GM12878 (cell line): Measurements from ENCODE around the gene PLEKHH2. TPM values are rescaled to one million over a fixed set of nuclear protein-coding genes. Genes with fewer than 3 reads are reported as not detected.

ENCODE experiments used
- ATAC-seq: fragments of 200-7000 bp; cut with Tn5 transposase; 3 replicates; pipeline ENCODE4 v1.9.1; 2020; ENCODE audit warnings: mild to moderate bottlenecking, moderate library complexity
- BruUV-seq: library from RNA; stranded (reverse); fragments of 400-500 nt; replicated peaks from 2 replicates; lab custom pipeline; 2021; lab: Mats Ljungman, UMichigan
- CTCF ChIA-PET: fragments of 300-600 bp; sonication (Branson Sonifier 250); formaldehyde crosslinking; extraction: SDS; loops from one replicate; lab custom pipeline; 2021; ENCODE audit warnings: inconsistent platforms; lab: Yijun Ruan, JAX
- POLR2A ChIA-PET: fragments of 350-600 bp; formaldehyde crosslinking; extraction: SDS; loops from one replicate; lab custom pipeline; 2021; ENCODE audit warnings: inconsistent platforms; lab: Charles Lee
- RAD21 ChIA-PET: fragments of 300-600 bp; sonication (Branson Sonifier 250); formaldehyde crosslinking; loops from one replicate; lab custom pipeline; 2023; ENCODE audit warnings: antibody characterized with exemption; ENCODE audit not compliant: unreplicated experiment; lab: Charles Lee
- SMC1A ChIA-PET: fragments of 300-600 bp; sonication (Branson Sonifier 250); formaldehyde crosslinking; loops from one replicate; lab custom pipeline; 2023; ENCODE audit not compliant: unreplicated experiment, uncharacterized antibody; lab: Charles Lee
- DNase-seq: peaks from one replicate; pipeline ENCODE4 v3.0.0-alpha.2; 2011; ENCODE audit warnings: low read depth, low spot score
- FAIRE-seq: peaks from 3 replicates; lab custom pipeline; 2011; peaks lifted over from hg19 to GRCh38; lab: Jason Lieb, UNC
- H2AFZ ChIP-seq: 2 replicates; pipeline ENCODE4 v1.6.0; 2011; ENCODE audit warnings: low read depth, low read length, control low read depth; ENCODE audit not compliant: control insufficient read depth
- H3K27ac ChIP-seq: 2 replicates; pipeline ENCODE4 v1.5.1; 2011; ENCODE audit warnings: control low read depth; ENCODE audit not compliant: control insufficient read depth, insufficient read depth
- H3K27me3 ChIP-seq, 2 experiments: replicated peaks in 1 of 2; 2 replicates each; pipeline versions ENCODE4 v1.6.0 to v1.6.1; 2011; ENCODE audit warnings: low read length in 1 of 2; ENCODE audit not compliant: control insufficient read depth in 2 of 2, insufficient read depth in 2 of 2
- H3K36me3 ChIP-seq, 2 experiments: 2 replicates each; pipeline ENCODE4 v1.5.1; 2011; ENCODE audit warnings: low read length in 1 of 2; ENCODE audit not compliant: control insufficient read depth in 2 of 2, insufficient read depth in 2 of 2
- H3K4me1 ChIP-seq: 2 replicates; pipeline ENCODE4 v1.6.1; 2011; ENCODE audit warnings: mild to moderate bottlenecking, low read length, moderate library complexity, mixed read lengths; ENCODE audit not compliant: control insufficient read depth, insufficient read depth
- H3K4me2 ChIP-seq: 2 replicates; pipeline ENCODE4 v1.6.0; 2011; ENCODE audit warnings: control low read depth; ENCODE audit not compliant: control insufficient read depth, insufficient read depth
- H3K4me3 ChIP-seq: fragments of 200-600 bp; sonication (generic); 2 replicates; pipeline ENCODE4 v1.5.1; 2016
- H3K79me2 ChIP-seq: 2 replicates; pipeline ENCODE4 v1.6.0; 2011; ENCODE audit warnings: low read length; ENCODE audit not compliant: control insufficient read depth, insufficient read depth
- H3K9ac ChIP-seq: 2 replicates; pipeline ENCODE4 v1.8.0; 2011; ENCODE audit warnings: low read length, control low read depth, mixed read lengths; ENCODE audit not compliant: control insufficient read depth, insufficient read depth
- H3K9me3 ChIP-seq: replicated peaks from 3 replicates; pipeline ENCODE4 v1.5.1; 2011; ENCODE audit warnings: mild to moderate bottlenecking, low read length; ENCODE audit not compliant: control insufficient read depth, insufficient read depth
- H4K20me1 ChIP-seq: 2 replicates; pipeline ENCODE4 v1.6.0; 2011; ENCODE audit not compliant: control insufficient read depth, insufficient read depth
- BMI1 ChIP-seq: fragments of 450-650 bp; IDR thresholded peaks from 2 replicates; pipeline ENCODE4 v1.6.1; 2016; ENCODE audit warnings: mild to moderate bottlenecking, moderate library complexity, borderline replicate concordance
- BRCA1 ChIP-seq: IDR thresholded peaks from 2 replicates; pipeline ENCODE4 v1.6.1; 2011; ENCODE audit warnings: low read depth, low read length, improper control_type of control experiment
- CHD1 ChIP-seq: IDR thresholded peaks from 2 replicates; pipeline ENCODE4 v1.6.1; 2012; ENCODE audit warnings: low read depth, low read length, improper control_type of control experiment
- EGR1 ChIP-seq, 2 experiments: IDR thresholded peaks; 1 replicate in 1 of 2; 2 replicates in 1 of 2; pipeline ENCODE4 v1.6.1; 2011 to 2012; ENCODE audit warnings: low read depth in 2 of 2, low read length in 2 of 2, borderline replicate concordance in 1 of 2, mild to moderate bottlenecking in 1 of 2, moderate library complexity in 1 of 2
- EP300 ChIP-seq, 2 experiments: fragments of 150-350 bp in 1 of 2; IDR thresholded peaks; 2 replicates each; pipeline ENCODE4 v1.6.1; 2011 to 2012; ENCODE audit warnings: low read depth in 2 of 2, low read length in 2 of 2, borderline replicate concordance in 1 of 2, improper control_type of control experiment in 1 of 2, inconsistent platforms in 1 of 2; ENCODE audit not compliant: control insufficient read depth in 1 of 2
- HDAC2 ChIP-seq: fragments of 200-600 bp; sonication (generic); IDR thresholded peaks from 2 replicates; pipeline ENCODE4 v1.6.1; 2017
- IRF4 ChIP-seq: IDR thresholded peaks from 2 replicates; pipeline ENCODE4 v1.6.1; 2011; ENCODE audit warnings: low read depth, low read length
- NBN ChIP-seq: fragments of 450-650 bp; IDR thresholded peaks from 2 replicates; pipeline ENCODE4 v1.6.1; 2016
- NFYA ChIP-seq: IDR thresholded peaks from 2 replicates; pipeline ENCODE4 v1.6.1; 2011; ENCODE audit warnings: low read depth, mild to moderate bottlenecking, low read length, improper control_type of control experiment, borderline replicate concordance
- RAD51 ChIP-seq: fragments of 450-650 bp; IDR thresholded peaks from 2 replicates; pipeline ENCODE4 v1.6.1; 2016; ENCODE audit warnings: moderate library complexity, mild to moderate bottlenecking, inconsistent platforms
- SIX5 ChIP-seq: IDR thresholded peaks from 2 replicates; pipeline ENCODE4 v1.6.1; 2011; ENCODE audit warnings: mild to moderate bottlenecking, low read depth, low read length, moderate library complexity; ENCODE audit not compliant: severe bottlenecking
- SMARCA5 ChIP-seq: fragments of 450-650 bp; IDR thresholded peaks from 2 replicates; pipeline ENCODE4 v1.6.1; 2017; ENCODE audit warnings: mild to moderate bottlenecking
- SREBF1 ChIP-seq: IDR thresholded peaks from 2 replicates; pipeline ENCODE4 v1.6.1; 2012; ENCODE audit warnings: mild to moderate bottlenecking, low read length
- TBL1XR1 ChIP-seq: IDR thresholded peaks from 2 replicates; pipeline ENCODE4 v1.6.1; 2012; ENCODE audit warnings: low read depth, low read length, improper control_type of control experiment
- in situ Hi-C: fragments of 300-500 bp; cut with MboI; formaldehyde crosslinking; loops from 9 replicates; pipeline ENCODE4 v1.14.3; 2018; ENCODE audit warnings: mixed read lengths
- intact Hi-C: fragments of 100-400 bp; cut with micrococcal nuclease; formaldehyde crosslinking; loops from one replicate; pipeline ENCODE4 v1.14.2; 2022; ENCODE audit not compliant: unreplicated experiment
- polyA plus RNA-seq, 11 experiments: library from polyadenylated mRNA; depleted of rRNA in 4 of 11; unstranded in 6 of 11; stranded (reverse) in 5 of 11; fragments of >200 nt; fragmentation: Nextera tagmentation in 4 of 11; fragmentation: Illumina TruSeq in 1 of 11; extraction: Ambion mirVana in 4 of 11; extraction: Trizol in 1 of 11; gene quantifications; 1 replicate in 1 of 11; 2 replicates in 10 of 11; pipeline versions ENCODE4 v1.2.1 to v1.2.3, GENCODE V29; 2011 to 2016; ENCODE audit warnings: inconsistent platforms in 2 of 11, missing spikeins in 2 of 11, low read depth in 1 of 11
- total RNA-seq, 4 experiments: library from RNA; depleted of rRNA in 3 of 4; stranded (reverse); fragments of >200 nt in 3 of 4; fragmentation: Illumina TruSeq in 1 of 4; extraction: Trizol in 1 of 4; gene quantifications; 2 replicates each; pipeline versions ENCODE4 v1.2.1 to v1.2.3, GENCODE V29; 2013 to 2021
- TF ChIP-seq, protein P1 (sequence below): fragments of 150-350 bp; IDR thresholded peaks from 2 replicates; pipeline ENCODE4 v1.6.1; 2016; ENCODE audit warnings: low read depth, low read length
- TF ChIP-seq, protein P2 (sequence below): IDR thresholded peaks from 2 replicates; pipeline ENCODE4 v1.6.1; 2012; ENCODE audit warnings: improper control_type of control experiment, low read depth, low read length; ENCODE audit not compliant: insufficient replicate concordance
- TF ChIP-seq, protein P3 (sequence below): fragments of 450-650 bp; IDR thresholded peaks from 2 replicates; pipeline ENCODE4 v1.6.1; 2014; ENCODE audit warnings: mild to moderate bottlenecking

PLEKHH2 gene
- total and polyA plus RNA-seq, 10 of the 15 experiments (the other 5 are each of a cell fraction or from before 2014, with no cell fraction given), result not detected

DNA sequence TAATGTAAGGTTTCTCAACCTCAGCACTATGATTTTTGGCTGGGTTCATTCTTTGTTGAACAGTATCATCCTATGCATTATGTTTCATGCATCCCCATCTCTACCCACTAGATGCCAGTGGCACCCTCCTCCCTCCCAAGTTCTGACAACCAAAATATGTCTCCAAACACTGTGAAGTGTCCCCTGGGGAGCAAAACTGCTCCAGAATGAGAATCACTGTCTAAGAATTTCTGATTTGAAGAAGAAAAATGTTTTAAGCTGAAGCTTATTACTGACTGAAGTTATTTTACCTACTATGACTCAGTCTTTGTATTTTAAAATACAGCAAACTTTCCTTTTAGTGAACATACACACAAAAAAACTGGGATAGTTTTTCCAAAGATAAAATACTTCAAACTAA is 44.6 kb upstream of the PLEKHH2 start:
- H4K20me1 ChIP-seq, result no peaks in the 10 kb centered on the region
- H3K9ac ChIP-seq, result no peak overlapping the region
- DNase-seq (no peak), ATAC-seq (no peak), FAIRE-seq (no peak)
- in situ Hi-C loops, result no loop called here
- no peak overlapping the region for H3K4me3 ChIP-seq
- no peaks in the 10 kb centered on the region for H3K9me3 ChIP-seq
- RAD21 ChIA-PET, result no interaction called here
- POLR2A ChIA-PET, result interaction anchor here (0.6 to 0.8 kb wide), 3 partner anchors 25 to 629 kb away, joined by 3 to 5 read pairs (median 4); no protein-coding TSS in a partner anchor
- peaks cover 21% of the 10 kb centered on the region for H3K79me2 ChIP-seq
- SMC1A ChIA-PET, result interaction anchor here (0.5 kb wide), 1 partner anchor 386 kb away, joined by 3 read pairs; no protein-coding TSS in a partner anchor
- BruUV-seq, result no TSS peak
- H3K36me3 ChIP-seq, result no peaks in the 10 kb centered on the region
- CTCF ChIA-PET, result interaction anchor here (0.8 to 10.5 kb wide), 3 partner anchors 16 to 18 kb away, joined by 3 to 66 read pairs (median 4); no protein-coding TSS in a partner anchor
- H3K4me1 ChIP-seq, result peaks cover 3% of the 10 kb centered on the region; the same call in 1 of the 2 replicates
- intact Hi-C loops, result no loop called here
- no peaks in the 10 kb centered on the region for H3K27me3 ChIP-seq
- no peak overlapping the region for H3K4me2 ChIP-seq
- H3K27ac ChIP-seq, result no peak overlapping the region
- no peak overlapping the region for H2AFZ ChIP-seq
- TF ChIP-seq, protein P1, sequence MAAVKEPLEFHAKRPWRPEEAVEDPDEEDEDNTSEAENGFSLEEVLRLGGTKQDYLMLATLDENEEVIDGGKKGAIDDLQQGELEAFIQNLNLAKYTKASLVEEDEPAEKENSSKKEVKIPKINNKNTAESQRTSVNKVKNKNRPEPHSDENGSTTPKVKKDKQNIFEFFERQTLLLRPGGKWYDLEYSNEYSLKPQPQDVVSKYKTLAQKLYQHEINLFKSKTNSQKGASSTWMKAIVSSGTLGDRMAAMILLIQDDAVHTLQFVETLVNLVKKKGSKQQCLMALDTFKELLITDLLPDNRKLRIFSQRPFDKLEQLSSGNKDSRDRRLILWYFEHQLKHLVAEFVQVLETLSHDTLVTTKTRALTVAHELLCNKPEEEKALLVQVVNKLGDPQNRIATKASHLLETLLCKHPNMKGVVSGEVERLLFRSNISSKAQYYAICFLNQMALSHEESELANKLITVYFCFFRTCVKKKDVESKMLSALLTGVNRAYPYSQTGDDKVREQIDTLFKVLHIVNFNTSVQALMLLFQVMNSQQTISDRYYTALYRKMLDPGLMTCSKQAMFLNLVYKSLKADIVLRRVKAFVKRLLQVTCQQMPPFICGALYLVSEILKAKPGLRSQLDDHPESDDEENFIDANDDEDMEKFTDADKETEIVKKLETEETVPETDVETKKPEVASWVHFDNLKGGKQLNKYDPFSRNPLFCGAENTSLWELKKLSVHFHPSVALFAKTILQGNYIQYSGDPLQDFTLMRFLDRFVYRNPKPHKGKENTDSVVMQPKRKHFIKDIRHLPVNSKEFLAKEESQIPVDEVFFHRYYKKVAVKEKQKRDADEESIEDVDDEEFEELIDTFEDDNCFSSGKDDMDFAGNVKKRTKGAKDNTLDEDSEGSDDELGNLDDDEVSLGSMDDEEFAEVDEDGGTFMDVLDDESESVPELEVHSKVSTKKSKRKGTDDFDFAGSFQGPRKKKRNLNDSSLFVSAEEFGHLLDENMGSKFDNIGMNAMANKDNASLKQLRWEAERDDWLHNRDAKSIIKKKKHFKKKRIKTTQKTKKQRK, result no peak
- no peak for TF ChIP-seq BRCA1
- no peak for TF ChIP-seq NFYA
- TF ChIP-seq SIX5, result no peak
- TF ChIP-seq IRF4, result no peak
- no peak for TF ChIP-seq EP300 (IDR thresholded peaks at IDR 0.05; ENCODE audit: borderline replicate concordance in 1 of 2, control insufficient read depth in 1 of 2, low read depth in 2 of 2, low read length in 2 of 2)
- TF ChIP-seq, protein P2, sequence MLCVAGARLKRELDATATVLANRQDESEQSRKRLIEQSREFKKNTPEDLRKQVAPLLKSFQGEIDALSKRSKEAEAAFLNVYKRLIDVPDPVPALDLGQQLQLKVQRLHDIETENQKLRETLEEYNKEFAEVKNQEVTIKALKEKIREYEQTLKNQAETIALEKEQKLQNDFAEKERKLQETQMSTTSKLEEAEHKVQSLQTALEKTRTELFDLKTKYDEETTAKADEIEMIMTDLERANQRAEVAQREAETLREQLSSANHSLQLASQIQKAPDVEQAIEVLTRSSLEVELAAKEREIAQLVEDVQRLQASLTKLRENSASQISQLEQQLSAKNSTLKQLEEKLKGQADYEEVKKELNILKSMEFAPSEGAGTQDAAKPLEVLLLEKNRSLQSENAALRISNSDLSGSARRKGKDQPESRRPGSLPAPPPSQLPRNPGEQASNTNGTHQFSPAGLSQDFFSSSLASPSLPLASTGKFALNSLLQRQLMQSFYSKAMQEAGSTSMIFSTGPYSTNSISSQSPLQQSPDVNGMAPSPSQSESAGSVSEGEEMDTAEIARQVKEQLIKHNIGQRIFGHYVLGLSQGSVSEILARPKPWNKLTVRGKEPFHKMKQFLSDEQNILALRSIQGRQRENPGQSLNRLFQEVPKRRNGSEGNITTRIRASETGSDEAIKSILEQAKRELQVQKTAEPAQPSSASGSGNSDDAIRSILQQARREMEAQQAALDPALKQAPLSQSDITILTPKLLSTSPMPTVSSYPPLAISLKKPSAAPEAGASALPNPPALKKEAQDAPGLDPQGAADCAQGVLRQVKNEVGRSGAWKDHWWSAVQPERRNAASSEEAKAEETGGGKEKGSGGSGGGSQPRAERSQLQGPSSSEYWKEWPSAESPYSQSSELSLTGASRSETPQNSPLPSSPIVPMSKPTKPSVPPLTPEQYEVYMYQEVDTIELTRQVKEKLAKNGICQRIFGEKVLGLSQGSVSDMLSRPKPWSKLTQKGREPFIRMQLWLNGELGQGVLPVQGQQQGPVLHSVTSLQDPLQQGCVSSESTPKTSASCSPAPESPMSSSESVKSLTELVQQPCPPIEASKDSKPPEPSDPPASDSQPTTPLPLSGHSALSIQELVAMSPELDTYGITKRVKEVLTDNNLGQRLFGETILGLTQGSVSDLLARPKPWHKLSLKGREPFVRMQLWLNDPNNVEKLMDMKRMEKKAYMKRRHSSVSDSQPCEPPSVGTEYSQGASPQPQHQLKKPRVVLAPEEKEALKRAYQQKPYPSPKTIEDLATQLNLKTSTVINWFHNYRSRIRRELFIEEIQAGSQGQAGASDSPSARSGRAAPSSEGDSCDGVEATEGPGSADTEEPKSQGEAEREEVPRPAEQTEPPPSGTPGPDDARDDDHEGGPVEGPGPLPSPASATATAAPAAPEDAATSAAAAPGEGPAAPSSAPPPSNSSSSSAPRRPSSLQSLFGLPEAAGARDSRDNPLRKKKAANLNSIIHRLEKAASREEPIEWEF, result no peak
- TF ChIP-seq SREBF1, result no peak
- TF ChIP-seq NBN, result no peak
- TF ChIP-seq EGR1 (IDR thresholded peaks at IDR 0.05; ENCODE audit: borderline replicate concordance in 1 of 2, low read depth in 2 of 2, low read length in 2 of 2), result no peak
- TF ChIP-seq TBL1XR1, result no peak
- TF ChIP-seq HDAC2, result no peak
- no peak for TF ChIP-seq RAD51
- no peak for TF ChIP-seq BMI1
- TF ChIP-seq SMARCA5, result no peak
- TF ChIP-seq CHD1, result no peak
- TF ChIP-seq, protein P3, sequence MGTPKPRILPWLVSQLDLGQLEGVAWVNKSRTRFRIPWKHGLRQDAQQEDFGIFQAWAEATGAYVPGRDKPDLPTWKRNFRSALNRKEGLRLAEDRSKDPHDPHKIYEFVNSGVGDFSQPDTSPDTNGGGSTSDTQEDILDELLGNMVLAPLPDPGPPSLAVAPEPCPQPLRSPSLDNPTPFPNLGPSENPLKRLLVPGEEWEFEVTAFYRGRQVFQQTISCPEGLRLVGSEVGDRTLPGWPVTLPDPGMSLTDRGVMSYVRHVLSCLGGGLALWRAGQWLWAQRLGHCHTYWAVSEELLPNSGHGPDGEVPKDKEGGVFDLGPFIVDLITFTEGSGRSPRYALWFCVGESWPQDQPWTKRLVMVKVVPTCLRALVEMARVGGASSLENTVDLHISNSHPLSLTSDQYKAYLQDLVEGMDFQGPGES, result no peak
